Trophoblast cell (in vitro differentiated cells and primary cell): ENCODE results near the gene ZBTB44.
A peak's percentile ranks its signal among the peaks of the same experiment; 100 is the strongest.

ENCODE experiments used
- DNase-seq, 2 donors: peaks; one replicate each; pipeline ENCODE4 v3.0.0-alpha.2; 2016
- H2AFZ ChIP-seq: 2 replicates; pipeline ENCODE4 v1.6.1; 2013; ENCODE audit warnings: low read length, moderate library complexity, mild to moderate bottlenecking; ENCODE audit not compliant: insufficient read depth, poor library complexity
- H2AK5ac ChIP-seq: 2 replicates; pipeline ENCODE4 v1.6.1; 2013; ENCODE audit warnings: mild to moderate bottlenecking, low read length
- H2BK120ac ChIP-seq: 2 replicates; pipeline ENCODE4 v1.6.1; 2013; ENCODE audit warnings: low read length, mild to moderate bottlenecking, moderate library complexity; ENCODE audit not compliant: insufficient read depth, poor library complexity
- H2BK12ac ChIP-seq: 2 replicates; pipeline ENCODE4 v1.6.1; 2013; ENCODE audit warnings: mild to moderate bottlenecking, low read length, moderate library complexity
- H2BK5ac ChIP-seq: 2 replicates; pipeline ENCODE4 v1.6.1; 2013; ENCODE audit warnings: low read length, low read depth, moderate library complexity, mild to moderate bottlenecking; ENCODE audit not compliant: poor library complexity
- H3K14ac ChIP-seq: 2 replicates; pipeline ENCODE4 v1.6.1; 2013; ENCODE audit warnings: mild to moderate bottlenecking, low read length
- H3K18ac ChIP-seq: 2 replicates; pipeline ENCODE4 v1.6.1; 2013; ENCODE audit warnings: mild to moderate bottlenecking, low read length
- H3K23ac ChIP-seq: 2 replicates; pipeline ENCODE4 v1.6.1; 2013; ENCODE audit warnings: low read length
- H3K27ac ChIP-seq: 2 replicates; pipeline ENCODE4 v1.5.1; 2013; ENCODE audit warnings: low read depth, mild to moderate bottlenecking, inconsistent platforms, low read length, moderate library complexity
- H3K27me3 ChIP-seq: 2 replicates; pipeline ENCODE4 v1.6.1; 2013; ENCODE audit warnings: inconsistent platforms, mild to moderate bottlenecking, low read length, moderate library complexity; ENCODE audit not compliant: insufficient read depth
- H3K36me3 ChIP-seq, 2 experiments: 1 replicate in 1 of 2; 2 replicates in 1 of 2; pipeline ENCODE4 v1.6.1; 2013; ENCODE audit warnings: low read length in 2 of 2, mild to moderate bottlenecking in 2 of 2, moderate library complexity in 1 of 2; ENCODE audit not compliant: insufficient read depth in 2 of 2, control insufficient read depth in 1 of 2
- H3K4ac ChIP-seq: 2 replicates; pipeline ENCODE4 v1.6.1; 2013; ENCODE audit warnings: low read depth, mild to moderate bottlenecking, low read length, moderate library complexity
- H3K4me1 ChIP-seq, 2 experiments: 1 replicate in 1 of 2; 2 replicates in 1 of 2; pipeline ENCODE4 v1.6.1; 2013; ENCODE audit warnings: low read length in 2 of 2, mild to moderate bottlenecking in 2 of 2, moderate library complexity in 1 of 2; ENCODE audit not compliant: insufficient read depth in 2 of 2, control insufficient read depth in 1 of 2
- H3K4me2 ChIP-seq: 2 replicates; pipeline ENCODE4 v1.6.1; 2013; ENCODE audit warnings: inconsistent platforms, mild to moderate bottlenecking, low read length, moderate library complexity
- H3K4me3 ChIP-seq: 2 replicates; pipeline ENCODE4 v1.5.1; 2013; ENCODE audit warnings: mild to moderate bottlenecking, low read depth, low read length, inconsistent platforms
- H3K79me1 ChIP-seq: one replicate; pipeline ENCODE4 v1.6.1; 2013; ENCODE audit warnings: low read length
- H3K79me2 ChIP-seq: 2 replicates; pipeline ENCODE4 v1.6.1; 2013; ENCODE audit warnings: low read length, mild to moderate bottlenecking; ENCODE audit not compliant: control insufficient read depth, insufficient read depth, poor library complexity
- H3K9ac ChIP-seq: 2 replicates; pipeline ENCODE4 v1.6.1; 2013; ENCODE audit warnings: mild to moderate bottlenecking, low read length
- H3K9me3 ChIP-seq: 2 replicates; pipeline ENCODE4 v1.6.1; 2013; ENCODE audit warnings: low read depth, mild to moderate bottlenecking, control low read depth, inconsistent platforms, low read length; ENCODE audit not compliant: insufficient read depth
- H4K12ac ChIP-seq: 2 replicates; pipeline ENCODE4 v1.6.1; 2013; ENCODE audit warnings: low read depth, mild to moderate bottlenecking, low read length, moderate library complexity
- H4K8ac ChIP-seq: 2 replicates; pipeline ENCODE4 v1.6.1; 2013; ENCODE audit warnings: low read depth, mild to moderate bottlenecking, low read length, moderate library complexity
- H4K91ac ChIP-seq: one replicate; pipeline ENCODE4 v1.6.1; 2013; ENCODE audit warnings: low read depth, mild to moderate bottlenecking, low read length, moderate library complexity
- WGBS: extraction: QIAGEN DNeasy Blood & Tissue Kit; methylation state at CpG from one replicate; pipeline ENCODE4 v1.1.7; 2013; ENCODE audit warnings: missing lambda C conversion rate; ENCODE audit not compliant: insufficient read length, insufficient coverage; ENCODE audit errors: extremely low coverage; 5-methylcytosine and 5-hydroxymethylcytosine counted together

Gene ZBTB44

DNA sequence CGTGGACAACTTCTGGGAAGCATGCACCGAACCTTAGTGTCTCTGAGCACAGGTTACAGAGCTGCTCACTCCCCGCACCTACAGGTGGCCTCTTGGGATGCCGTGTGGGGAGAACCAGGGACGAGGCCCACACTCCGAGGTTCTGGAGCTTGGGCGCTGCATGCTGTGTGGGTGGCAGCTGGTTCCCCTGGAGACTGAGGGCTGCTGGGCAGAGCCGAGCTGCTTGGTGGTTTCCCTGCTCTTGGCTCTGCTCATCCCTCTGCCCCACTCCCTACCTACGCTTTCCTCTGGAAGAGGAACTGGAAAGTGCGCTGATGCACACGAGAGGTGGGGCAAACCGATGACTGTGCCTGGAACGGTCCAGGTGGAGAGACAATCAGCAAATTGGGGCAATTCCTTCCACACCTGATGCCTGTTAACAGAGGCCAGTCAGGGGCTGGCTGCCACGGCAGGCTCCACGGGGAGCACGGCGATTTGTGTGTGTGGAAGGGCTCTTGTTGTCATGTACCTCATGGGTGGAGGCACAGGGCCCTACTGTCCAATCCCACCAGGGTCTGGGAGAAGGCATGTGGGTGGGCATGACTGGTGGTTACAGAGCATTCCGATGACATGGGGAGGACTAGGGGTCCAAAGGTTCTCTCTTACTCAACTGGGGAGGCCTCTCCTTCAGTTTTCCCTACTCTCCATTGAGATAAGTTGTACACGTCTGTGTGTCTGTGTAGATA lies 94.2 kb downstream of the ZBTB44 start:
- Histone ChIP-seq H3K18ac (no peak overlapping the region), H4K91ac (no peak overlapping the region), H3K27me3 (no peaks in the 10 kb centered on the region), H2BK12ac (no peak overlapping the region), H3K79me1 (no peaks in the 10 kb centered on the region), H3K27ac (no peak overlapping the region), H3K4me3 (no peak overlapping the region), H3K9me3 (peaks cover 2% of the 10 kb centered on the region), H2AFZ (no peak overlapping the region), H3K36me3 (no peaks in the 10 kb centered on the region), H3K9ac (no peak overlapping the region), H2BK5ac (no peak overlapping the region), H4K8ac (no peak overlapping the region), H3K4me1 (peaks cover 8 to 12% of the 10 kb centered on the region in 2 experiments), H3K4me2 (no peak overlapping the region), H3K4ac (no peak overlapping the region), H2AK5ac (no peak overlapping the region), H3K79me2 (no peaks in the 10 kb centered on the region), H4K12ac (no peak overlapping the region), H3K23ac (no peak overlapping the region), H2BK120ac (no peak overlapping the region), H3K14ac (no peak overlapping the region)
- DNase-seq = no peak
- WGBS = no CpG with 5 or more reads among the region's 19 CpGs

DNA sequence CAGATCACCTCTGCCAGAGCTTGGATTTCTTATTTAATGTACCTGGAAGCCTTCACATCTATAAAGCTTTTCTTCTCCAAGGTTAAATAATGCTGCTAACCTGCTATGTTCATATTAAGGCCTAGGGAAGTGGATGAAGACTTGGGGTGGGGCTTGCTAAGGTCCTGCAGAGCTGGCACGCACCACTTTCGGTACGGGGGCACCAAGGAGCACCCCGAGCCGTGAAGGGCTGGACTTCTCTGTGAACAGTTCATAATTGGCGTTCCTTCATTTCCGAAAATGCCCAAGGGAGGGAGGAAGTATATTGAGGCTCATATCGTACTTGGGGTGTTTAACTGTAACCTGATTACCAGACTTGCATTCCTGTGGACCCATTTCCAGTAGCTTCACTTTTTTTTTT lies 95.6 kb downstream of the ZBTB44 start:
- Histone ChIP-seq H2AFZ (no peak overlapping the region), H3K18ac (no peak overlapping the region), H3K36me3 (no peaks in the 10 kb centered on the region), H3K23ac (no peak overlapping the region), H4K12ac (no peak overlapping the region), H2AK5ac (no peak overlapping the region), H3K27ac (no peak overlapping the region), H3K27me3 (no peaks in the 10 kb centered on the region), H3K79me1 (no peaks in the 10 kb centered on the region), H3K4me3 (peak overlapping the region; percentile 32), H3K9me3 (peaks cover 2% of the 10 kb centered on the region), H2BK120ac (no peak overlapping the region), H2BK5ac (no peak overlapping the region), H4K8ac (no peak overlapping the region), H3K4me1 (peaks cover 8 to 12% of the 10 kb centered on the region in 2 experiments), H4K91ac (no peak overlapping the region), H3K14ac (no peak overlapping the region), H3K79me2 (no peaks in the 10 kb centered on the region), H3K4ac (no peak overlapping the region), H3K4me2 (no peak overlapping the region), H2BK12ac (no peak overlapping the region), H3K9ac (no peak overlapping the region)
- DNase-seq = no peak
- WGBS = no CpG with 5 or more reads among the region's 8 CpGs

DNA sequence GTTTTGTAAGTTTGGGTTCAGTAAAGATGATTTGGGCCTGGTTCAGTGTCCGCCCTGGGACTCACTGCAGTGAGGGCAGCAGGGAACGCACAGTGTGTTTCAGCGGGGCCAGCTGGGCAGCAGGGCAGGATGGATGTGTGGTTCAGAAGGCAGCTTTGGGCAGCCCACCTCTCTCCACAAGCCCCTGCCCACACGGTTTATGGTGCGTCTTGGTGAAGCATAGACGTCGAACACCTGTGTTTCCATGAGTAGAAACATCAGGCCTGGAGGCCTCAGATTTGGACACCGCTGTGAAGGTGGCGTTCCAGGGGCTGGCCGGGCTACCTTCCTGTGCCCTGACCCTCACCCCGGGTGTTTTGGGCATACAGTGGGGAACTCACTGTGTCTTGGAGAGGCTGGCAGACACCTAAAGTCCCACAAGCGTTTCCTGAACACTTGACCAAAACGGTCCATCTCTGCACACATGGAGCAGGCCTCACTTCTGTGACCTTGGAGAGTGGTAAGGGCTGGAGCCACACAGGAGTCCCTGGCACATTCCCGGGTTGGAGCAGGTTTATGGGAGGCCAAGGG lies 96.1 kb downstream of the ZBTB44 start:
- no peaks in the 10 kb centered on the region for H3K79me2 ChIP-seq
- no peak overlapping the region for H3K4ac ChIP-seq
- H2BK120ac ChIP-seq = no peak overlapping the region
- no CpG with 5 or more reads among the region's 14 CpGs for WGBS
- no peak overlapping the region for H4K91ac ChIP-seq
- no peaks in the 10 kb centered on the region for H3K27me3 ChIP-seq
- no peak overlapping the region for H3K23ac ChIP-seq
- no peaks in the 10 kb centered on the region for H3K36me3 ChIP-seq
- H3K4me2 ChIP-seq = no peak overlapping the region
- no peak overlapping the region for H3K9ac ChIP-seq
- no peak overlapping the region for H2AK5ac ChIP-seq
- H3K4me1 ChIP-seq = peaks cover 8 to 12% of the 10 kb centered on the region in 2 experiments
- H4K12ac ChIP-seq = no peak overlapping the region
- H3K14ac ChIP-seq = no peak overlapping the region
- H3K27ac ChIP-seq = no peak overlapping the region
- H2AFZ ChIP-seq = no peak overlapping the region
- no peak for DNase-seq
- no peak overlapping the region for H3K18ac ChIP-seq
- H3K4me3 ChIP-seq = no peak overlapping the region
- no peaks in the 10 kb centered on the region for H3K79me1 ChIP-seq
- peaks cover 5% of the 10 kb centered on the region for H3K9me3 ChIP-seq
- no peak overlapping the region for H2BK5ac ChIP-seq
- no peak overlapping the region for H4K8ac ChIP-seq
- H2BK12ac ChIP-seq = no peak overlapping the region

DNA sequence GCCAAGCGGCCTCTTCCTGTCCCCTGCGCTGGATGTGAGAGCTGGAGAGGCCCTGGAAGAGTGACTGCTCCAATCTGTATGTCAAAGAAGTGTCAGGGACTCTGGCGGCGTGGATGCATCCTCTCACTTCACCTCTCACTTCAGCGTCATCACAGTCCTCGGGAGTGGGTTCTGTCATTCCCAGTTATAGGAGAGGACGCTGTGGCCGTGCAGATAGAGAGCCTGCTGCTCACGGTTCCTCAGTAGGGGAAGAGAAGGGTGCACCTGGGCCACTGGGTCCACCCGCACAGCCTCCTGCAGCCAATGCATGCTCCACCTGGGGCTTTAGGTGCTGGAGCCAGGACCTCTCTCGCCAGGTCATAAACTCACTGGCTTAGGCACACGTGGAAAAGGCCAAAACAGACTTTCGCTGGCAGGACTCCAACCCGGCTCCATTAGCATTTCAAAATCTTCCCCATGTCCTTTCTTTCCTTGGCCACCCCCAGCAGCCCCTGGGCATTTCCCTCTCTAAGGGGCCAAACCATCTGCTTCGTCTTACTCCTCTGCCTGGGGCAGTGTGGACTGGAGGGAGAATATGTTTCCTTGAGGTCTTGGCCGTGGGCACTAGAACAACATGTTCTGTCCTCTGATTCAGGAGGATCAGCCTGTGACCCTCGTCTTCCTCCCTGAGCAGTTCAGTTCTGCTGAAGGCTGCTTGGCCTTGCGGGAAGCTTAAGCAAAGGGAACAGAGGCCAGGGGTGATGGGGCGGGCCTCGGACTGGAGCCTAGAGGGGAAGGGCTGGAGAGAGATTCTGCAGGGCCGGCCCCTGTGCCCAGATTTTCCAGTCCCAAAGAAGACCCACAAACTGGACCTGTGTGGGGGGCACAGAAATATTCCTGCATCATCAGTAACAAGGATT lies 97.3 kb downstream of the ZBTB44 start:
- Histone ChIP-seq H3K4me2 (no peak overlapping the region), H3K9me3 (peaks cover 5% of the 10 kb centered on the region), H2AFZ (no peak overlapping the region), H3K4me3 (peak overlapping the region; percentile 11), H3K79me1 (no peaks in the 10 kb centered on the region), H3K4me1 (peaks cover 8 to 12% of the 10 kb centered on the region in 2 experiments), H2BK120ac (no peak overlapping the region), H3K18ac (no peak overlapping the region), H3K9ac (no peak overlapping the region), H4K12ac (no peak overlapping the region), H2BK5ac (no peak overlapping the region), H3K79me2 (no peaks in the 10 kb centered on the region), H2BK12ac (no peak overlapping the region), H3K27me3 (no peaks in the 10 kb centered on the region), H3K36me3 (no peaks in the 10 kb centered on the region), H3K27ac (no peak overlapping the region), H3K14ac (no peak overlapping the region), H2AK5ac (no peak overlapping the region), H4K8ac (no peak overlapping the region), H4K91ac (no peak overlapping the region), H3K23ac (no peak overlapping the region), H3K4ac (no peak overlapping the region)
- WGBS = no CpG with 5 or more reads among the region's 21 CpGs
- DNase-seq = no peak
